GM12874 (cell line): ENCODE measurements around the gene CLDN1.

Experiments used
- CTCF ChIP-seq: IDR thresholded peaks from 2 replicates; pipeline ENCODE4 v1.5.1; 2011; ENCODE audit warnings: low read depth, mild to moderate bottlenecking, control low read depth, low read length, moderate library complexity; ENCODE audit not compliant: insufficient read depth

The CLDN1 gene, protein sequence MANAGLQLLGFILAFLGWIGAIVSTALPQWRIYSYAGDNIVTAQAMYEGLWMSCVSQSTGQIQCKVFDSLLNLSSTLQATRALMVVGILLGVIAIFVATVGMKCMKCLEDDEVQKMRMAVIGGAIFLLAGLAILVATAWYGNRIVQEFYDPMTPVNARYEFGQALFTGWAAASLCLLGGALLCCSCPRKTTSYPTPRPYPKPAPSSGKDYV

DNA sequence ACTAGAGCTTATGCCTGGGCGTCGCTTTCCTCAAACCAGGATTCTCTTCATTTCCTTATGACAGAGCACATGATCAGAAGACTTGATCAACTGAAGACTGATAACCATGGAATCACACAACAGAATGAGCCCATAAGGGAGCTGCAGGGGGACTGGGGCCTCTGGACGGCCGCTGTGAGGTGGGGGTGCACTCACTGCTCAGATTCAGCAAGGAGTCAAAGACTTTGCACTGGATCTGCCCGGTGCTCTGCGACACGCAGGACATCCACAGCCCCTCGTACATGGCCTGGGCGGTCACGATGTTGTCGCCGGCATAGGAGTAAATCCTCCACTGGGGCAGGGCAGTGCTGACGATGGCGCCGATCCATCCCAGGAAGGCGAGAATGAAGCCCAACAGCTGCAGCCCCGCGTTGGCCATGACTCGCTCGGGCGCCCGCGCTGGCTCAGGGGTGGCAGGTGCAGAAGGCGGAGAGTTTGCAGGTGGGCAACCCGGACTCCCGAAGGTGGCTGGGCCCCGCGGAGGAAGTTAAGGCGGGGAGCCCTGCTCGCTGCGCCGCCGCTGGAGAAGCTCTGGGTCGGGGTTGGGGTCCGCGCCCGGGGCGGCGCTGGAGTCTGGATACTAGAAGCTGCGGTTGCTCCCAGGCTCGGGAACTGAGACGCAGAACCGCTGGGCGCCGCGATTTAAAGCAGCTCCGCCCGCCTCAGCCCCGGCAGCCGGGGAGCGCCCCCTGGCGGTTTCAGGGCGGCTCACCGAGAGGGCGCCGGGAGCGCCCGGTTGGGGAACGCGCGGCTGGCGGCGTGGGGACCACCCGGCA lies at the start of gene CLDN1:
Gene CLDN1 (minus strand): TSS at position 658 of the 815 bp plus-strand sequence. CDS start 240 bp downstream, at position 418.
- peak; percentile 92 for TF ChIP-seq CTCF

GRCh38 chr3:190371152-190371551 lies 48.9 kb upstream of the CLDN1 start:
- no peak for TF ChIP-seq CTCF

- no peak for TF ChIP-seq CTCF
Observed at GRCh38 chr3:190370369-190370768, 48.1 kb upstream of the CLDN1 start.

GRCh38 chr3:190369668-190370295 lies 47.5 kb upstream of the CLDN1 start:
- no peak for TF ChIP-seq CTCF

DNA sequence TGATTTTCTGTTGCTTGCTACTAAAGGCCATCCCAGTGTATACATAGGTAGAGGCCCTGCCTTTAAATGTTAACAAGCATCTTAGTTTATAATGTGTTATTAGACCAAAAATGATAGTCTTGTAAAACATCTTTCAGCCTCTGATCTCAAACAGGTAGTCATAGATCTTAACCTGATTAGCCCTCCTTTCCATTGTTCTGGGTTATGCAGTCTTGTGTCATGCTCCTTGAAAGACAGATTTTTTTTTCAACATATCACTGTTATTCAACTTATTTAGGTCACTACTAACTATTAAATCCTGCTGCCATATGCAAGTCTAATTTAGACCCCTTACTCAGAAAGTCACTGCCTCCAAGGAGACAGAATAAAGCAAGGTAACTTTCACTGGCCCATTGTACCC lies 46.6 kb upstream of the CLDN1 start:
- no peak for TF ChIP-seq CTCF

- no peak for TF ChIP-seq CTCF
Observed at GRCh38 chr3:190366133-190366532, 43.9 kb upstream of the CLDN1 start.

DNA sequence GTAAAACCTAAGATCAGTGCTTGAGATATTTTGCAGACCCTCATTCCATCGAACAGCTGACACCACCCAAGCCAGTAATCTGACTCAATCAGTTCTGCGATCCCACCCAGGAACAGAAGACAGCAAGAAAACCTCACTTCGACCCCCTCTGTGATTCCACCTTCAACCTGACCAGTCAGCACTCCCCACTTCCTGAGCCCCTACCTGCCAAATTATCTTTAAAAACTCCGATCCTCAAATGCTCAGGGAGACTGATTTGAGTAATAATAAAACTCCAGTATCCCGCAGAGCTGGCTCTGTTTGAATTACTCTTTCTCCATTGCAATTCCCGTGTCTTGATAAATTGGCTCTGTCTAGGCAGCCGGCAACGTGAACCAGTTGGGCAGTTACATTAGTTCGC lies 40.0 kb upstream of the CLDN1 start:
- no peak for TF ChIP-seq CTCF
